ENCODE results near the gene ATP5PB. TPM values are rescaled to one million over a fixed set of nuclear protein-coding genes. Genes with fewer than 3 reads are reported as not detected.

Gene ATP5PB
- total RNA-seq, 2 experiments from 2014 or later: 47.3 to 51.5 TPM

DNA sequence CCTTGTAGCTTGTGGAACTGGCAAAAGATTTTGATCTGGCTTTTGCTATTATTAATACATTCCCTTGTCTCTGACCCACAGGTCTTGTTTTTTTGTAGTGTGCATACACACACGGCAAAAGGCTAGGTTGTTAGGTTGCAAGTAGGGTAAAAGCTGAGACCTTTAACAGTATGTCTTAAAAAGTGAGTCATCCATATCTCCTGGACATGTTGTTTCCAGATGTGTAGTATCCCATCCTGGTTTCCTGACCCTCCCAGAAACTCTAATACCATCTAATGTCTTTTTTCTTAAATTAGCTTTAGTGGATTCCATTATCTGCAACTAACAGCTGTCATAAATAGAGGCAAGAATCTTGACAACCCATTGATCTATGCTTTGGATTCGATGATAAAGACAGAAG is 36.4 kb upstream of the ATP5PB start:
- Histone ChIP-seq H3K27ac (ENCODE audit: low read depth in 1 of 2, low read length in 2 of 2) (no peak overlapping the region), H3K9me3 (ENCODE audit: control insufficient read depth in 1 of 2, insufficient read depth in 1 of 2, low read length in 2 of 2) (no peaks in the 10 kb centered on the region), H3K36me3 (ENCODE audit: insufficient read depth, low read length) (peaks cover 7% of the 10 kb centered on the region), H3K27me3 (ENCODE audit: control insufficient read depth in 1 of 2, insufficient read depth in 2 of 2, low read length in 2 of 2) (no peaks in the 10 kb centered on the region), H3K4me1 (ENCODE audit: insufficient read depth, low read length) (no peaks in the 10 kb centered on the region), H3K4me3 (ENCODE audit: low read length) (no peak overlapping the region)
- Mint-ChIP-seq H3K27me3 (no peaks in the 10 kb centered on the region), H3K9me3 (no peaks in the 10 kb centered on the region), H3K36me3 (ENCODE audit: low read depth) (peaks cover 36% of the 10 kb centered on the region), H3K4me1 (ENCODE audit: low read depth) (no peaks in the 10 kb centered on the region), H3K27ac (no peak overlapping the region), H3K4me3 (no peak overlapping the region)
- TF ChIP-seq, protein P1, sequence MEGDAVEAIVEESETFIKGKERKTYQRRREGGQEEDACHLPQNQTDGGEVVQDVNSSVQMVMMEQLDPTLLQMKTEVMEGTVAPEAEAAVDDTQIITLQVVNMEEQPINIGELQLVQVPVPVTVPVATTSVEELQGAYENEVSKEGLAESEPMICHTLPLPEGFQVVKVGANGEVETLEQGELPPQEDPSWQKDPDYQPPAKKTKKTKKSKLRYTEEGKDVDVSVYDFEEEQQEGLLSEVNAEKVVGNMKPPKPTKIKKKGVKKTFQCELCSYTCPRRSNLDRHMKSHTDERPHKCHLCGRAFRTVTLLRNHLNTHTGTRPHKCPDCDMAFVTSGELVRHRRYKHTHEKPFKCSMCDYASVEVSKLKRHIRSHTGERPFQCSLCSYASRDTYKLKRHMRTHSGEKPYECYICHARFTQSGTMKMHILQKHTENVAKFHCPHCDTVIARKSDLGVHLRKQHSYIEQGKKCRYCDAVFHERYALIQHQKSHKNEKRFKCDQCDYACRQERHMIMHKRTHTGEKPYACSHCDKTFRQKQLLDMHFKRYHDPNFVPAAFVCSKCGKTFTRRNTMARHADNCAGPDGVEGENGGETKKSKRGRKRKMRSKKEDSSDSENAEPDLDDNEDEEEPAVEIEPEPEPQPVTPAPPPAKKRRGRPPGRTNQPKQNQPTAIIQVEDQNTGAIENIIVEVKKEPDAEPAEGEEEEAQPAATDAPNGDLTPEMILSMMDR (IDR thresholded peaks at IDR 0.05): no peak
- intact Hi-C loops (cut with DNase I, micrococcal nuclease): no loop called here
- POLR2A ChIA-PET: interaction anchor here (0.7 to 0.9 kb wide), 2 partner anchors 45 to 157 kb away, joined by 3 read pairs; no protein-coding TSS in a partner anchor
- ATAC-seq (ENCODE audit: poor library complexity) (no peak), DNase-seq (no peak)
- CTCF ChIA-PET: no interaction called here

DNA sequence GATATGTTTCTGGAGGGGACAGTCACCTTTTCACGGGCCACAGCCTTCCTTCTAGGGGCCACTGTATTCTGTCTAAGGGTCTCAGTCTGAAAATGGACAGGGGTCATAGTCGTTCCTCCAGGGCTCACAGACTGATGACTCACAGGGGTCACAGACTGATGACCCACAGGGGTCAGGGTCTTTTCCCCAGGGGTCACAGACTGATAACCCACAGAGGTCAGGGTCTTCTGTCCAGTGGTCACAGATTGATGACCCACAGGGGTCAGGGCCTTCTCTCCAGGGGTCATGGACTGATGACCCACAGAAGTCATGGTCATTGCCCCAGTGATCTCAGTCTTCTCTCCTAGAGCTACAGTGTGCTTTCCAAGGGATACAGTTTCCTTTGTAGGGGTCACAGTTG is 34.5 kb upstream of the ATP5PB start:
- ATAC-seq (ENCODE audit: poor library complexity): no peak
- Mint-ChIP-seq H3K4me3 (no peak overlapping the region), H3K27ac (no peak overlapping the region), H3K36me3 (ENCODE audit: low read depth) (peaks cover 55% of the 10 kb centered on the region), H3K9me3 (no peaks in the 10 kb centered on the region), H3K4me1 (ENCODE audit: low read depth) (no peaks in the 10 kb centered on the region), H3K27me3 (no peaks in the 10 kb centered on the region)
- TF ChIP-seq, protein P1 (IDR thresholded peaks at IDR 0.05): no peak
- Histone ChIP-seq H3K9me3 (ENCODE audit: control insufficient read depth in 1 of 2, insufficient read depth in 1 of 2, low read length in 2 of 2) (no peaks in the 10 kb centered on the region), H3K4me1 (ENCODE audit: insufficient read depth, low read length) (no peaks in the 10 kb centered on the region), H3K27me3 (ENCODE audit: control insufficient read depth in 1 of 2, insufficient read depth in 2 of 2, low read length in 2 of 2) (no peaks in the 10 kb centered on the region), H3K27ac (ENCODE audit: low read depth in 1 of 2, low read length in 2 of 2) (no peak overlapping the region), H3K4me3 (ENCODE audit: low read length) (no peak overlapping the region), H3K36me3 (ENCODE audit: insufficient read depth, low read length) (peaks cover 7% of the 10 kb centered on the region)
- POLR2A ChIA-PET: no interaction called here
- DNase-seq: no peak
- CTCF ChIA-PET: interaction anchor here (1.1 kb wide), 1 partner anchor 15 kb away, joined by 3 read pairs; no protein-coding TSS in a partner anchor
- intact Hi-C loops (cut with DNase I, micrococcal nuclease): no loop called here

DNA sequence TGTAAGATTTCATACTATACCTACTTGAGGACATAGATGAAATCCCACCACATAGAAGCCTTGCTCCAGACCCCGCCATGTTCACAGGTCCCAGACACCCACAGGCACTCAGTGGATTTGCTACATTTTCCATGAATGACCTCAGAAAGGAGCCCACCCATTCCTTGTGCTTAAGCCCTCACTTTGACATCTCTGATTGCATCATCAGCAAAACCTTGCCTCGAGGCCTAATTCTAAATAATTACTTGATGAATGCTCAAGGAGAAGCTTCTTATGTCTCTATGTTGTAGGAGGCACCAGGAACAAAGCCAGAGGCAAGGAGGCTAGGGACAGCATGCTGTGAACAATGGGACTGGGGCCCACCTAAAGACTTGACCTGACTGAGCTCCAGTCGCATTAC is 33.8 kb upstream of the ATP5PB start:
- Histone ChIP-seq H3K36me3 (ENCODE audit: insufficient read depth, low read length) (peaks cover 7% of the 10 kb centered on the region), H3K27me3 (ENCODE audit: control insufficient read depth in 1 of 2, insufficient read depth in 2 of 2, low read length in 2 of 2) (no peaks in the 10 kb centered on the region), H3K27ac (ENCODE audit: low read depth in 1 of 2, low read length in 2 of 2) (no peak overlapping the region), H3K4me3 (ENCODE audit: low read length) (no peak overlapping the region), H3K4me1 (ENCODE audit: insufficient read depth, low read length) (no peaks in the 10 kb centered on the region), H3K9me3 (ENCODE audit: control insufficient read depth in 1 of 2, insufficient read depth in 1 of 2, low read length in 2 of 2) (no peaks in the 10 kb centered on the region)
- Mint-ChIP-seq H3K4me3 (no peak overlapping the region), H3K27me3 (no peaks in the 10 kb centered on the region), H3K9me3 (no peaks in the 10 kb centered on the region), H3K4me1 (ENCODE audit: low read depth) (no peaks in the 10 kb centered on the region), H3K27ac (no peak overlapping the region), H3K36me3 (ENCODE audit: low read depth) (peaks cover 62% of the 10 kb centered on the region)
- DNase-seq (no peak), ATAC-seq (ENCODE audit: poor library complexity) (no peak)
- intact Hi-C loops (cut with DNase I, micrococcal nuclease): no loop called here
- TF ChIP-seq, protein P1 (IDR thresholded peaks at IDR 0.05): no peak
- POLR2A ChIA-PET: no interaction called here
- CTCF ChIA-PET: no interaction called here

All from CD4-positive, alpha-beta T cell (primary cell).